ENCODE data around the gene CFDP1. TPM values are rescaled to one million over a fixed set of nuclear protein-coding genes. Genes with fewer than 3 reads are reported as not detected.

The CFDP1 gene
- total RNA-seq, 6 experiments from 2014 or later, result 23.9 to 43.3 (median 36.0) TPM

- DNase-seq (no peak), ATAC-seq (peak in 1 of 4 donors; percentile 65)
- Histone ChIP-seq H3K9me3 (no peaks in the 10 kb centered on the region), H3K36me3 (no peaks in the 10 kb centered on the region), H3K27me3 (no peaks in the 10 kb centered on the region), H3K4me1 (no peaks in the 10 kb centered on the region), H3K27ac (no peak overlapping the region), H3K4me3 (no peak overlapping the region)
- TF ChIP-seq POLR2A (IDR thresholded peaks at IDR 0.05), result no peak
- TF ChIP-seq, protein P1, sequence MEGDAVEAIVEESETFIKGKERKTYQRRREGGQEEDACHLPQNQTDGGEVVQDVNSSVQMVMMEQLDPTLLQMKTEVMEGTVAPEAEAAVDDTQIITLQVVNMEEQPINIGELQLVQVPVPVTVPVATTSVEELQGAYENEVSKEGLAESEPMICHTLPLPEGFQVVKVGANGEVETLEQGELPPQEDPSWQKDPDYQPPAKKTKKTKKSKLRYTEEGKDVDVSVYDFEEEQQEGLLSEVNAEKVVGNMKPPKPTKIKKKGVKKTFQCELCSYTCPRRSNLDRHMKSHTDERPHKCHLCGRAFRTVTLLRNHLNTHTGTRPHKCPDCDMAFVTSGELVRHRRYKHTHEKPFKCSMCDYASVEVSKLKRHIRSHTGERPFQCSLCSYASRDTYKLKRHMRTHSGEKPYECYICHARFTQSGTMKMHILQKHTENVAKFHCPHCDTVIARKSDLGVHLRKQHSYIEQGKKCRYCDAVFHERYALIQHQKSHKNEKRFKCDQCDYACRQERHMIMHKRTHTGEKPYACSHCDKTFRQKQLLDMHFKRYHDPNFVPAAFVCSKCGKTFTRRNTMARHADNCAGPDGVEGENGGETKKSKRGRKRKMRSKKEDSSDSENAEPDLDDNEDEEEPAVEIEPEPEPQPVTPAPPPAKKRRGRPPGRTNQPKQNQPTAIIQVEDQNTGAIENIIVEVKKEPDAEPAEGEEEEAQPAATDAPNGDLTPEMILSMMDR (IDR thresholded peaks at IDR 0.05), result no peak
- intact Hi-C loops (cut with DNase I), result no loop called here
Measured at GRCh38 chr16:75351183-75351582, 82.1 kb downstream of the CFDP1 start.

DNA sequence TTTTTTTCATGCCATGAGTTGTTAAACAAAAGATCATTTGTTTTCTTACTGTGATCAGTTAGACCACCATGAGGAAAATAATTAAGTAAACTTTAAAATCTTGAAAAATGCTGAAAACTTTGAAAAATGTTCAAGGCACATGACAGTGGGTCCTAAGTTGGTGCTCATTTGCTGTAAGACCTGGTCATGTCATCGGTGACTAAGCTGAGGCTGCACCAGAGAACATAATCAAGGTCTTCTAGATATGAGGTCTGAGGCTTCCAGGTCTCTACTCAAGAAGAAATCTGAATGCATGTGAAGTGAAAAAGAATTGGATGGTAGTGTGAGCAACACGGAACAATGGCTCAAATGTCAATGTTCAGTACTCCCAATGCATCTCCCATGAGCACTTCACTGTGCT, 87.6 kb downstream of the CFDP1 start:
- no peaks in the 10 kb centered on the region for H3K9me3 ChIP-seq
- H3K4me3 ChIP-seq, result no peak overlapping the region
- no peaks in the 10 kb centered on the region for H3K36me3 ChIP-seq
- no peak for ATAC-seq
- peaks cover 0 to 27% (median 0%) of the 10 kb centered on the region in 4 donors for H3K4me1 ChIP-seq
- DNase-seq, result no peak
- 100% methylated on average over 2 of the region's 2 CpGs for WGBS (ENCODE audit: insufficient coverage, low coverage, low lambda C conversion rate, missing lambda C conversion rate)
- intact Hi-C loops (cut with DNase I), result no loop called here
- H3K27ac ChIP-seq, result no peak overlapping the region
- TF ChIP-seq, protein P1 (IDR thresholded peaks at IDR 0.05), result no peak
- TF ChIP-seq POLR2A (IDR thresholded peaks at IDR 0.05), result no peak
- no peaks in the 10 kb centered on the region for H3K27me3 ChIP-seq

- Histone ChIP-seq H3K27ac (no peak overlapping the region), H3K36me3 (peaks cover 0 to 3% (median 0%) of the 10 kb centered on the region in 4 donors), H3K4me3 (no peak overlapping the region), H3K9me3 (no peaks in the 10 kb centered on the region), H3K4me1 (peaks cover 0 to 31% (median 0%) of the 10 kb centered on the region in 4 donors), H3K27me3 (no peaks in the 10 kb centered on the region)
- intact Hi-C loops (cut with DNase I), result no loop called here
- 83% methylated on average over 3 of the region's 3 CpGs for WGBS (ENCODE audit: insufficient coverage, low coverage, low lambda C conversion rate, missing lambda C conversion rate)
- no peak for TF ChIP-seq POLR2A (IDR thresholded peaks at IDR 0.05)
- TF ChIP-seq, protein P1 (IDR thresholded peaks at IDR 0.05), result no peak
- ATAC-seq (no peak), DNase-seq (no peak)
Measured at GRCh38 chr16:75343941-75344340, 89.4 kb downstream of the CFDP1 start.

- WGBS (ENCODE audit: insufficient coverage, low coverage, low lambda C conversion rate, missing lambda C conversion rate), result 92% methylated on average over 2 of the region's 2 CpGs
- no peak for TF ChIP-seq POLR2A (IDR thresholded peaks at IDR 0.05)
- TF ChIP-seq, protein P1 (IDR thresholded peaks at IDR 0.05), result no peak
- Histone ChIP-seq H3K9me3 (no peaks in the 10 kb centered on the region), H3K4me3 (no peak overlapping the region), H3K4me1 (peaks cover 0 to 31% (median 0%) of the 10 kb centered on the region in 4 donors), H3K36me3 (peaks cover 0 to 3% (median 0%) of the 10 kb centered on the region in 4 donors), H3K27me3 (no peaks in the 10 kb centered on the region), H3K27ac (peak overlapping the region in 2 of 3 donors; percentile 21 to 53)
- DNase-seq (no peak), ATAC-seq (no peak)
- intact Hi-C loops (cut with DNase I), result no loop called here
Measured at GRCh38 chr16:75343286-75343685, 90.0 kb downstream of the CFDP1 start.
